SK-MEL-5 (cell line): ENCODE measurements around the gene PIP5KL1. TPM values are rescaled to one million over a fixed set of nuclear protein-coding genes. Genes with fewer than 3 reads are reported as not detected.
"Not testable (repeated sequence)": the region's sequence is repeated elsewhere in the genome, so short reads cannot be mapped to it uniquely, and the experiment has no call there.

Experiments
- DNase-seq: peaks from one replicate; pipeline ENCODE4 v3.0.0-alpha.2; 2016; ENCODE audit warnings: low read depth, low spot score
- in situ Hi-C: cut with HindIII; loops from 2 replicates; pipeline ENCODE4 v1.10.0; 2016; ENCODE audit warnings: low sequenced_read_pairs, high pct_unique_total_duplicates, low pct_unique_long_range_greater_than_20kb
- total RNA-seq: library from RNA; depleted of rRNA; stranded (reverse); fragments of >200 nt; shearing (Covaris generic); gene quantifications from 2 replicates; pipeline ENCODE4 v1.2.3, GENCODE V29; 2014

The PIP5KL1 gene
- total RNA-seq, 1 experiment from 2014 or later = 0.32 TPM

GRCh38 chr9:127890053-127890452 lies 40.5 kb downstream of the PIP5KL1 start:
- no peak for DNase-seq
- in situ Hi-C loops = no loop called here

GRCh38 chr9:127887792-127888191 lies 42.8 kb downstream of the PIP5KL1 start:
- in situ Hi-C loops = no loop called here
- DNase-seq = peak; percentile 38

- in situ Hi-C loops = no loop called here
- no peak for DNase-seq
Measured at GRCh38 chr9:127886401-127886972, 44.1 kb downstream of the PIP5KL1 start.

GRCh38 chr9:127885508-127886281 lies 44.9 kb downstream of the PIP5KL1 start:
- DNase-seq = no peak
- in situ Hi-C loops = no loop called here

DNA sequence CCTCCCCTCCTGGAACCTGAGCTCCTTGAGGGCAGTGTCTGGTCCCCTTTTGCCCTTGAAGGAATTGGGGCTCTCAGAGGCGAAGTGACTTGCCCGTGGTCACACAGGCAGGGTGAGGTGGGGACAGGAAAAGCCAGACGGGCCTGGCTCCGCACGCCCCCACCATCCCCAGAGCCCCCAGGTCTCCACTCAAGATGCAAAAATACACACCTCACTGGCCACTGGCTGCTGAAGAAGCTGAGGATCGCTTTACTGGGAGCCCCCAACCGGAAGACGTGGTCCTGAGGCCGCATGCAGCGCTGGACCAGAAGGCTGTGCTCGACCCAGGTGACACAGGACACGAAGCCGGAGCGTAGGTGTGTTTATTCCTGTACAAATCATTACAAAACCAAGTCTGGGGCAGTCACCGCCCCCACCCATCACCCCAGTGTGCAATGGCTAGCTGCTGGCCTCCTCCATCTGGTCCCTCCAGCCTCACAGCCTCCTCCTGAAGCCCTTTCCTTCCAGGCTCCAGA lies 45.5 kb downstream of the PIP5KL1 start:
- DNase-seq = no peak
- in situ Hi-C loops = no loop called here

GRCh38 chr9:127884427-127884911 lies 46.1 kb downstream of the PIP5KL1 start:
- in situ Hi-C loops = no loop called here
- DNase-seq = peak; percentile 71

DNA sequence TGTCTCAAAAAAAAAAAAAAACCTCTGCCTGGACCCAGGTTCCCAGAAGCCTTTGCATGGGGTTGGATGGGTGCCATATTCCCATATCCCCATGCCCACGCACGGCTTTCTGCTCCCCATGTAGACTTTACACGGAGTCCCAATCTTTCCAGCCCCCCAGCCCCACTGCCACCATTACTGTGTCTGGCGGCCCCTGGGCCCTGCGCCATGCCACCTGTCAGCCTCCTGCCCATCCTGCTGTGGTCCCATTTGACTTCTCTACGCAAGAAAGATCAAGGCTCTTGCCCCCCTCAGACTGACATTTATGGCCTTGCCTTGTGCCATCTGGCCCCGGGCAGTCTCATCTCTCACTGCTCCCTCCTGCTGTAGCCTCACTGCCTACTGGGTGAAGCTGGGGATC lies 46.6 kb downstream of the PIP5KL1 start:
- in situ Hi-C loops = no loop called here
- DNase-seq = no peak

DNA sequence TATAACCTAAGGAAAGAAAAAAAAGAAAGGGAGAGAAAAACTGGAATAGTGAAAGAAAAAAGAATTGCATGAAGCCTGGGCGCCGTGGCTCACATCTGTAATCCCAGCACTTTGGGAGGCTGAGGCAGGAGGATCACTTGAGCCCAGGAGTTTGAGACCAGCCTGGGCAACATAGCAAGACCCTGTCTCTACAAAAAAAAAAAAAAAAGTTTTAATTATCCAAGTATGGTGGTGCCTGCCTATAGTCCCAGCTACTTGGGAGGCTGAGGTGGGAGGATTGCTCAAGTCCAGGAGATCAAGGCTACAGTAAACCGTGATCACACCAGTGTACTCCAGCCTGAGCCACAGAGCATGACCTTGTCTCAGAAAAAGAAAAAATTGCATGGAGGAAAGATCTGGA lies 48.9 kb downstream of the PIP5KL1 start:
- in situ Hi-C loops, DNase-seq: not testable (repeated sequence)

- in situ Hi-C loops = no loop called here
- DNase-seq = no peak
Measured at GRCh38 chr9:127880143-127880542, 50.4 kb downstream of the PIP5KL1 start.

DNA sequence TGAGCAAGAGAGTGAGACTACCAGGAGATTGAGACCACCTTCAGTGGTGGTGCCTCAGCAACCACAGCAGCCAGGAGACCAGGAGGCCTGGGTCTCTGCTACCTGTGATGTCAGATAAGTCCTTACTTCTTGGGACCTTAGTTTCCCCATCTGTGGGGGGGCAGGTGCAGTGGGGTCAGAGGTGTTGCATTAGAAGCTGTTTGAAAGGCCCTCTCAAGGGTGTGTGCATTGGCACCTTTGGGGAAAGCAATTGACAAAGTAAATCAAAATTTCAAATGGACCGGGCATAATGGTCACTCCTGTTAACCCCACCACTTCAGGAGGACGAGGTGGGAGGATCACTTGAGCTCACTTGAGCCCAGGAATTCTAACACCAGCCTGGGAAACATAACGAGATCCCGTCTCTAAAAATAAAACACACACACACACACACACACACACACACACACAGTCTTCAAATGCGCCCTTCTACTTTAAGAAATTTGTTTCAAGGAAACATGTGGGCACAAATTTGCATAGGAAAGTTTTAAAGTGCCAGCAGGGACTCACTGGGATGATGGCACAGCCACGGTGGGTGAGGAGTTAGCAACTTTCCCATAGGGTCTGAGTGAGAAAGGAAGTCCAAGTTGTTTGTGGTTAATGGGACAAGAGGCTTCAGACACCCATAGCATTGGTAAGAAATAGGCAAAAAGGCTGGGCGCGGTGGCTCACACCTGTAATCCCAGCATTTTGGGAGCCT lies 51.8 kb downstream of the PIP5KL1 start:
- in situ Hi-C loops = no loop called here
- DNase-seq = no peak

DNA sequence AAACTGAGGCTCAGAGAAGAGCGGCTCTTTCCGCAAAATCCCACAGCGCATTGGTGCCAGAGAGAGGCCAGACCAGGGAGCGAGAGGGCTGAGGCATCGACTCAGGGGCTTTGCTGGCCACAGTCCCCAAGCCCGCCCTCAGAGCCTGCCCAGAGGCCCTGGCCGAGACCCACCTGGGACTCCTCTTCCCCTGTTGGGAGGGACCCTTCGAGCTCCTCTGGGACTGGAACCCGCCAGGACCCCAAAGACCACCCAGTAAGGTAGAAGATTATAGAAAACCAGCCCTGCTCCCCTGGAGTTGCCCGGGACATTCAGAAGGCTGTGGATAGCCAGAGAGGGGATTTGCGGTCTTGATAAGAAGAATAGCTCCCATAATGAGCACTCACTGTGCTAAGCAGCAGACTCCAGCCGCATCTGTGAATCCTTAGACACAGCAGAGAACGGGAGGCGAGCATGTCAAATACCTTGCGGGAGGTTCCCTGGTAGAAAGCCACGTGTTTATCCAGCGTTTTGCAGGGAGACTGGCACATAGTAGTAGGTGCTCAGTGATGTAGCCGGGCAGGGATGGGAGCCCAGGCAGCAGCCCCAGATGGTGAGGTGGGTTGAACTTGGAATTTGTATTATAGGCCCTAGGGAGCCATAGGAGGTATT lies 52.5 kb downstream of the PIP5KL1 start:
- DNase-seq = no peak
- in situ Hi-C loops = no loop called here

DNA sequence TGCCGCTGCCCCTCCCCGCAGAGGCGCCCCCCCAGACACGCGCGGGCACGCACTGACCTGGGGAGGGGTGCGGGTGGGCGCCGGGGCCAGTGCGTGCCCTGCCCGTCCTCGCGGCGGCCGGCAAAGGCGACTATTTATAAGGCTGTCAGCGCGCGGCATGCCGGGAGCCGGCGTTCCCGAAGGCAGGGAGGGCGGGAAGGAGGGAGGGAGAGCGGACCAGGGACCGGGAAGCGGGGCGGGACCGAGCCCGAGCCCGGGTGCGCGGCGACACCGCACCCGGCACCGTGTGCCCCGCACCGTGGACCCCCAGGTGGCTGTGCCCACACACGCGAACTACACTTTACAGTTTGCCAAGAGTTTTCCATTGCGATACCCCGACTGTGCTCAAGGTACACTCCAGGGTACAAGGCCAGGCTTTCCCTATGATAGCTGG lies 53.0 kb downstream of the PIP5KL1 start, which contains the start of gene AK1:
Gene AK1, minus strand, starts transcription at position 110 of the 433 bp plus-strand sequence. CDS start 3,058 bp downstream, outside the sequence.
- in situ Hi-C loops = no loop called here
- DNase-seq = peak; percentile 61

GRCh38 chr9:127876764-127877562 lies 53.6 kb downstream of the PIP5KL1 start:
- no peak for DNase-seq

DNA sequence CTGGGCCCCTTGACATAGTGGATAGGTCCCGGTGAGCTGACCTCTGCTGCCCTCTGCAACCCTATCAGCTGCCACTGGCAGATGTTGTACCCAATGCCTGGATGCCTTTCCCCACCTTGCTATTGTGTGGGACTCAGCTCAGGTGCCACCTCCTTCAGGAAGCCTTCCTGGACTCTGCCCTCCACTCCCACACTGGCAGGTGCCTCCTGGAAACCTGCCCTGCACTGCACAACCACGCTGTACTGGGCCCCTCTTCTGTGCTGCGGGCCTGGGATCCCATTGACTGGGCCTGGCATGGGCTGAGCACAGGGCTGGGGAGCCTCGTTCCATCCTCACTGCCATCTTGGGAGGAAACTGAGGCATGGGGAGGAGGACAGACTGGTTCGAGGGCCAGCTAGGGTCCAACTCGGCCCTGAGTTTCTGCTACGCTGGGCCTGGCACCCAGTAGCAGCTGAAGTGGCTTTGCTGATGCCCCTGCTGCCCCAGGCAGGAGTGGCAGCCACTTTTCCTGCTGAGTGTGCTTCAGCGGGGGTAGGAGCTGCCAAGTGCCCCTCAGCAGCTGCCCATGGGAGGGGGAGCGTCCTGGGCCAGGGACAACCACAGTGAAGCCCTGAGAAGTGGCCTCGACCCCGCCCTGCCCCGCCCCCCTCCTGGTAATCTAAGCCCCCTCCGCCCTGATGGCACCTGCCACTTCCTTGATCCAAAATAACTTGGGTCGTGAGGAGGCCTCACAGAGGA lies 54.4 kb downstream of the PIP5KL1 start:
- in situ Hi-C loops = no loop called here
- no peak for DNase-seq

More at GRCh38 chr9:127876764-127877562, 53.6 kb downstream of the PIP5KL1 start:
- in situ Hi-C loops = no loop called here

- DNase-seq = no peak
- in situ Hi-C loops = no loop called here
Measured at GRCh38 chr9:127875306-127875966, 55.1 kb downstream of the PIP5KL1 start.
